OCI-LY3 (cell line): Measurements from ENCODE around the gene KAT8.
"Not testable (repeated sequence)": the region's sequence is repeated elsewhere in the genome, so short reads cannot be mapped to it uniquely, and the experiment has no call there.

ENCODE experiments used
- H2AFZ ChIP-seq: fragments of 200-600, 300-600 bp; shearing (Covaris generic); 2 replicates; pipeline ENCODE4 v1.6.0; 2014; ENCODE audit warnings: antibody characterized with exemption, low read depth, low read length
- H3K27ac ChIP-seq: fragments of 200-600, 300-600 bp; sonication (generic); 2 replicates; pipeline ENCODE4 v1.5.1; 2014; ENCODE audit warnings: mild to moderate bottlenecking, low read length, moderate library complexity, mixed read lengths
- H3K27me3 ChIP-seq: fragments of 200-600, 300-600 bp; sonication (generic); 2 replicates; pipeline ENCODE4 v1.6.1; 2014; ENCODE audit warnings: low read depth, low read length, mixed read lengths
- H3K36me3 ChIP-seq: fragments of 200-600, 300-600 bp; sonication (generic); replicated peaks from 2 replicates; pipeline ENCODE3; 2014; ENCODE audit warnings: low read depth, low read length, mixed read lengths
- H3K4me1 ChIP-seq: fragments of 300-600, 200-600 bp; sonication (generic); 2 replicates; pipeline ENCODE4 v1.6.1; 2014; ENCODE audit warnings: low read length, mixed read lengths
- H3K4me2 ChIP-seq: fragments of 200-600, 300-600 bp; sonication (generic); 2 replicates; pipeline ENCODE4 v1.6.1; 2014; ENCODE audit warnings: low read length, mixed read lengths
- H3K4me3 ChIP-seq: fragments of 300-600, 200-600 bp; sonication (generic); 2 replicates; pipeline ENCODE4 v1.5.1; 2014; ENCODE audit warnings: antibody characterized with exemption, mild to moderate bottlenecking, low read length, moderate library complexity
- H3K79me2 ChIP-seq: fragments of 300-600, 200-600 bp; shearing (Covaris generic); 2 replicates; pipeline ENCODE4 v1.6.1; 2014; ENCODE audit warnings: mild to moderate bottlenecking, low read length, mixed read lengths
- H3K9ac ChIP-seq: fragments of 300-600, 200-600 bp; shearing (Covaris generic); 2 replicates; pipeline ENCODE4 v1.6.0; 2014; ENCODE audit warnings: mild to moderate bottlenecking, low read length, moderate library complexity
- H3K9me3 ChIP-seq: fragments of 200-600, 300-600 bp; shearing (Covaris generic); 2 replicates; pipeline ENCODE4 v1.6.1; 2014; ENCODE audit warnings: low read length, mixed read lengths; ENCODE audit not compliant: insufficient read depth
- H4K20me1 ChIP-seq: fragments of 200-600, 300-600 bp; sonication (generic); 2 replicates; pipeline ENCODE4 v1.6.1; 2016; ENCODE audit warnings: low read length, mixed read lengths; ENCODE audit not compliant: insufficient read depth
- CTCF ChIP-seq: fragments of 200-600, 300-600 bp; sonication (generic); IDR thresholded peaks from 2 replicates; pipeline ENCODE4 v1.5.1; 2014; ENCODE audit warnings: antibody characterized with exemption, low read length, low read depth
- EZH2phosphoT487 ChIP-seq: fragments of 200-600 bp; shearing (Covaris generic); IDR thresholded peaks from 2 replicates; pipeline ENCODE4 v1.6.1; 2018; ENCODE audit warnings: antibody characterized with exemption, mixed run types, low read depth

KAT8 gene

GRCh38 chr16:31149894-31150890 is 32.7 kb downstream of the KAT8 start, which contains the start of gene PRSS36:
TSS of gene PRSS36 (minus strand) at chr16:31150066. CDS start at chr16:31150035, 31 bp downstream.
- Histone ChIP-seq H3K4me3 (no peak within 1 kb of the TSS), H2AFZ (no peak within 1 kb of the TSS), H3K4me2 (no peak within 1 kb of the TSS)

GRCh38 chr16:31150976-31151375 is 33.5 kb downstream of the KAT8 start:
- not testable (repeated sequence) for H3K4me1 ChIP-seq, H3K36me3 ChIP-seq, H3K27ac ChIP-seq

More at GRCh38 chr16:31149894-31150890, 32.7 kb downstream of the KAT8 start, which contains the start of gene PRSS36:
- Histone ChIP-seq H4K20me1 (no peaks in the 10 kb centered on the region), H3K27ac (no peak within 1 kb of the TSS), H3K9me3 (no peaks in the 10 kb centered on the region), H3K36me3 (no peaks in the 10 kb centered on the region), H3K9ac (no peak within 1 kb of the TSS), H3K79me2 (no peaks in the 10 kb centered on the region), H3K27me3 (peaks cover 9% of the 10 kb centered on the region), H3K4me1 (no peaks in the 10 kb centered on the region)
- TF ChIP-seq EZH2phosphoT487 (no peak), CTCF (no peak)

GRCh38 chr16:31157136-31157535 is 39.7 kb downstream of the KAT8 start:
- Histone ChIP-seq H3K79me2 (no peaks in the 10 kb centered on the region), H3K27me3 (peaks cover 13% of the 10 kb centered on the region), H2AFZ (no peak overlapping the region), H3K4me3 (peak overlapping the region; percentile 60), H3K27ac (no peak overlapping the region), H4K20me1 (no peaks in the 10 kb centered on the region), H3K9me3 (no peaks in the 10 kb centered on the region), H3K36me3 (no peaks in the 10 kb centered on the region), H3K4me1 (peaks cover 3% of the 10 kb centered on the region; the same call in 1 of the 2 replicates), H3K9ac (no peak overlapping the region), H3K4me2 (peak overlapping the region; percentile 60)
- TF ChIP-seq EZH2phosphoT487 = no peak
- no peak for TF ChIP-seq CTCF

More at GRCh38 chr16:31150976-31151375, 33.5 kb downstream of the KAT8 start:
- H2AFZ ChIP-seq, H3K4me3 ChIP-seq, H3K79me2 ChIP-seq, H3K9me3 ChIP-seq, H4K20me1 ChIP-seq, H3K27me3 ChIP-seq, H3K9ac ChIP-seq, H3K4me2 ChIP-seq: not testable (repeated sequence)

- Histone ChIP-seq H3K4me3 (no peak overlapping the region), H3K9me3 (no peaks in the 10 kb centered on the region), H3K79me2 (no peaks in the 10 kb centered on the region)
Measured at GRCh38 chr16:31167315-31167714, 49.9 kb downstream of the KAT8 start.

More at GRCh38 chr16:31167315-31167714, 49.9 kb downstream of the KAT8 start:
- Histone ChIP-seq H3K4me1 (no peaks in the 10 kb centered on the region), H4K20me1 (no peaks in the 10 kb centered on the region), H2AFZ (no peak overlapping the region), H3K4me2 (no peak overlapping the region), H3K27ac (no peak overlapping the region), H3K36me3 (no peaks in the 10 kb centered on the region), H3K9ac (no peak overlapping the region), H3K27me3 (0 out of 2 replicates have a peak, but pooled peaks cover 5% of the 10 kb centered on the region)
- TF ChIP-seq EZH2phosphoT487 = no peak
- TF ChIP-seq CTCF = no peak
